HG02852 (cell line): Measurements from ENCODE around the gene INO80C.

Source experiments
- ATAC-seq: cut with Tn5 transposase; IDR thresholded peaks from one replicate; pipeline ENCODE4 v1.9.1; 2021; ENCODE audit warnings: mild to moderate bottlenecking, moderate library complexity; ENCODE audit not compliant: unreplicated experiment

The INO80C gene

GRCh38 chr18:35435401-35435800 lies 62.4 kb downstream of the INO80C start:
- no peak for ATAC-seq

- ATAC-seq: no peak
Measured at GRCh38 chr18:35432565-35433001, 65.2 kb downstream of the INO80C start.

GRCh38 chr18:35431374-35431741 lies 66.4 kb downstream of the INO80C start:
- ATAC-seq: no peak

- ATAC-seq: no peak
Measured at GRCh38 chr18:35430721-35431373, 66.9 kb downstream of the INO80C start.

- no peak for ATAC-seq
Measured at GRCh38 chr18:35426786-35427185, 71.0 kb downstream of the INO80C start.

GRCh38 chr18:35424356-35424755 lies 73.4 kb downstream of the INO80C start:
- no peak for ATAC-seq

GRCh38 chr18:35422237-35422636 lies 75.5 kb downstream of the INO80C start:
- no peak for ATAC-seq

- no peak for ATAC-seq
Measured at GRCh38 chr18:35418610-35419009, 79.2 kb downstream of the INO80C start.
